HG03558 (cell line): ENCODE results near the gene ROR2.

ENCODE experiments used
- ATAC-seq: cut with Tn5 transposase; IDR thresholded peaks from one replicate; pipeline ENCODE4 v1.9.1; 2021; ENCODE audit warnings: moderate number of reproducible peaks; ENCODE audit not compliant: unreplicated experiment; ENCODE audit errors: extremely low read depth

The ROR2 gene

GRCh38 chr9:91949392-91949945 lies 559 bp downstream of the ROR2 start:
- ATAC-seq, result no peak

GRCh38 chr9:91948597-91949391 lies 1.2 kb downstream of the ROR2 start:
- ATAC-seq, result no peak

- no peak for ATAC-seq
Measured at GRCh38 chr9:91948101-91948596, 1.9 kb downstream of the ROR2 start.

GRCh38 chr9:91946653-91947488 lies 3.2 kb downstream of the ROR2 start:
- ATAC-seq, result no peak

- ATAC-seq, result no peak
Measured at GRCh38 chr9:91946196-91946595, 3.8 kb downstream of the ROR2 start.

GRCh38 chr9:91945277-91946085 lies 4.5 kb downstream of the ROR2 start:
- no peak for ATAC-seq

GRCh38 chr9:91944711-91945110 lies 5.3 kb downstream of the ROR2 start:
- no peak for ATAC-seq

GRCh38 chr9:91943478-91944470 lies 6.3 kb downstream of the ROR2 start:
- no peak for ATAC-seq

- no peak for ATAC-seq
Measured at GRCh38 chr9:91942201-91942600, 7.8 kb downstream of the ROR2 start.

GRCh38 chr9:91939978-91940377 lies 10.1 kb downstream of the ROR2 start:
- ATAC-seq, result no peak

- no peak for ATAC-seq
Measured at GRCh38 chr9:91937727-91938126, 12.3 kb downstream of the ROR2 start.

- ATAC-seq, result no peak
Measured at GRCh38 chr9:91937056-91937455, 13.0 kb downstream of the ROR2 start.

- no peak for ATAC-seq
Measured at GRCh38 chr9:91935805-91936514, 14.1 kb downstream of the ROR2 start.

GRCh38 chr9:91935066-91935749 lies 14.8 kb downstream of the ROR2 start:
- ATAC-seq, result no peak

- no peak for ATAC-seq
Measured at GRCh38 chr9:91934654-91935053, 15.4 kb downstream of the ROR2 start.

- no peak for ATAC-seq
Measured at GRCh38 chr9:91933556-91934352, 16.3 kb downstream of the ROR2 start.

GRCh38 chr9:91930475-91930874 lies 19.6 kb downstream of the ROR2 start:
- no peak for ATAC-seq
